Measurements from ENCODE around the gene CORO2B.
"Not testable (repeated sequence)": the region's sequence is repeated elsewhere in the genome, so short reads cannot be mapped to it uniquely, and the experiment has no call there.

The CORO2B gene

DNA sequence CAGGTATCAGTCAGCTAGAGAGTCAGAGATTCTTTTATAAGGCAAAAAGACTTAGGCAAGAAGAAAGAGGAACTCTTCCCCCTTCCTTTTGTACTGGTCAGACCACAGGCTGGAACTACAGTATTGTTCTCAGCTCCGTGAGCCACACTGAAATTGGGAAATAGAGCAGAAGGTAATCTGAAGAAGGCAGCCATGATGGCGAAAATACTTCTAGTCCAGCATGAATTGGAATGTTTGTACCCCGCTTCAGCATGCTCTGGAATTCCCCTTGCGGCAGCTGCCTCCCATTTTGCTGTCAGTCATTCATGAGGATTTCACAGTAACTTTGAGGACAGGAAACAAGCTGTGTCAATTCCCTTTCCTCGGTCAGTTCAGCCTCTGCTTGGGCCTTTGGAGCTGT lies 96.2 kb downstream of the CORO2B start:
- DNase-seq (ENCODE audit: low read depth, low spot score) = no peak

DNA sequence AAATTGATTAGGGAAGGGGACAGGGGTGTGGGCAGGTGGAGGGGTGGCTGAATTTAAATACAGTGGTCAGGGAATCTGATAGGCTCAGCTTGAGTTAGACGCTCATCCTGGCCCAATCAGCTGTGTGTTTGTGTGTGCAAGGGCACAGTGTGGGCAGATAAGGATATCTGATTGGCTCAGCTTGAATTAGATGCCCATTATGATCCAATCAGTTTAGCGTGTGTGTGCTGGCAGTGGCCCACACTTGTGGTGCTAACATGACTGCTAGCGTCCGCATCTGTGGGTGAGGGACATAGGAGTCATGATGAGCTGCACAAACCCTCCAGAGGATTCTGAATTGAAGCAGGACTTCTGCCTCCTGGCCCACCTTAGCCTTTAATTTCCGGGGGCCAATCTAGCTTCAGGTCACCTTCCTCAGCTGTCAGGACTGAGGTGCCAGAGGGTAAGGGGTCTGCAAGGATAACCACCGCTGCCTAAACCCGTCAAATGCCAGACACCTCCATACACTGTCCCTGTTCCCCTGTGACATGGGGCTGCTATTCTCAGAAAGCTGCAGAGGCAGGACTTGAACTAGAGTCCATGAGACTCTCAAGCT lies 97.3 kb downstream of the CORO2B start:
- no peak for DNase-seq (ENCODE audit: low read depth, low spot score)

GRCh38 chr15:68676926-68677325 lies 98.1 kb downstream of the CORO2B start:
- DNase-seq (ENCODE audit: low read depth, low spot score) = no peak

- no peak for DNase-seq (ENCODE audit: low read depth, low spot score)
These were observed 99.2 kb downstream of the CORO2B start for GRCh38 chr15:68677996-68678395.

DNA sequence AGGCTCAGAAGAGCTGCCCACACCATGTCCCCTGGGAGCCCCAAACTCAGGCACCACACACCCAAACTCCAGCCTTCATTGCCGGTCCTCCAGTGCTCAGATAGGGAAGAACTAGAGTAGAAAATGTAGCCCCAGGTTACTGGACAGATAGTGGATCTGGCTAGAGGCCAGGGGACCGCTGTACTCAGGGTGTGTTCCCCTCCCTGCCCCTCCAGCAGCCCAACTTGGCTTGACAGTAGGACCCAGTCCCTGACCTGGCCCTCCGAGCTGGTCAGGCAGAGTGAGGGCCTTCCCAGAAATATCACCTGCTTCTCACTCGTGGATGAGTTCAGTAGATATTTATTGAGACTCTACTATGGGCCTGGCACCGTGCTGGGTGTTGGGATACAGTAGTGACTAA lies 100.0 kb downstream of the CORO2B start:
- DNase-seq (ENCODE audit: low read depth, low spot score) = no peak

- no peak for DNase-seq (ENCODE audit: low read depth, low spot score)
These were observed 100.4 kb downstream of the CORO2B start for GRCh38 chr15:68679161-68679560.

DNA sequence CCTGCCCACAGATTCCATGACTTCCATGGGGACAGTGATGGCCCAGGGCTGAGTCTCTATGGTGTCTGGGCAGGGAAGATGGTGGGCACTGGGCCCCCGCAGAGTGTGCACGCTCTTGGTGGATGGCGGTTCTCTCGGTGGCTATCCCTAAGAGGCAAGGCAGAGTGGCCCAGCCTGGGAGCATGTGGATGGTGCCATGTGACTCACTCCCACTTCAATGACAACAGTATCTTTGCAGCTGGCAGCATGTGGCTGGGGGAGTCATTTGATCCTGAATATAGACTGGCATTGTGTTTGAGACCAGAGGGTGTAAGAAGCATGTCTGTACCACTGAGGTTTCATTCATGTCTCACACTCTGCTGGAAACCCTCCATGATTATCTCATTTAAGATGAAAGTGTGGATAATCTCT lies 101.2 kb downstream of the CORO2B start:
- DNase-seq (ENCODE audit: low read depth, low spot score) = no peak

GRCh38 chr15:68680756-68681155 lies 102.0 kb downstream of the CORO2B start:
- DNase-seq (ENCODE audit: low read depth, low spot score) = not testable (repeated sequence)

DNA sequence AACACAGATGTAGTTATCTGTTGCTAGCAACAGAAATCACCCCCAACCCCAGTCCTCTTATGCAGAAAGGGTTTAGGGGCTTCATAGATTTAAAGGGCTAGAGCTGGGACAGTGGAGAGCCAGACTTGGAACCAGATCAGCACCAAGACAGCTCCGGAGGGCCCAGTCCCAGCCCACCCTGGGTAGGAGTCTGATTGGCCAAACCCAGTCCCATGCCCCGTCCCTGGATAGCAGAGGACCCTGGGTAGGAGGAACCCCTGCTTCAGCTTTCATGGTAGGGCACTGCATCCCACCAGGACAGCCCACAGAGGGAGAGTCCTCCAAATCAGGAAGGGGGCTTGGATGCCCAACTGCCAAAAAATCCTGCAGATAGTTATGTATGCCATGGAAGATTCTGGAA lies 103.0 kb downstream of the CORO2B start:
- no peak for DNase-seq (ENCODE audit: low read depth, low spot score)

DNA sequence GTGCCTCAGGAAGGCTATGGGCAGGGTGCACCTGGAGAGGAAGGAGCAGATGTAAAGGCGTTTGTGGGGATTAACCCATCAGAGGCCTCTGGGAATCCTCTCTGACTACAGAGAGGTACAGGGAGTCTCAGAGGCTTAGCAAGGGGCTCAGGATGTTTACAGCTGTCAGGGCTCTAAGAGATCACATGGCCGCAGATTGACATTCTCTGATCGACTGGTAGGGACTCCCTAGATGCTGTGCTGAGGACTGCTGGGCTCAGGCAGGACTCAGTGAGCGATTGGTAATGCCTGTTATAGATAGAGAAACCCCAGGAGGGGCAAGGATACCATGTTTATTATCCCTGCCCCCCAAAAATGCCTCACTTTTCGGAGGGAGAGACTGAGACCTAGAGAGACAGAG lies 103.5 kb downstream of the CORO2B start:
- DNase-seq (ENCODE audit: low read depth, low spot score) = no peak

GRCh38 chr15:68683026-68683425 lies 104.2 kb downstream of the CORO2B start:
- no peak for DNase-seq (ENCODE audit: low read depth, low spot score)

DNA sequence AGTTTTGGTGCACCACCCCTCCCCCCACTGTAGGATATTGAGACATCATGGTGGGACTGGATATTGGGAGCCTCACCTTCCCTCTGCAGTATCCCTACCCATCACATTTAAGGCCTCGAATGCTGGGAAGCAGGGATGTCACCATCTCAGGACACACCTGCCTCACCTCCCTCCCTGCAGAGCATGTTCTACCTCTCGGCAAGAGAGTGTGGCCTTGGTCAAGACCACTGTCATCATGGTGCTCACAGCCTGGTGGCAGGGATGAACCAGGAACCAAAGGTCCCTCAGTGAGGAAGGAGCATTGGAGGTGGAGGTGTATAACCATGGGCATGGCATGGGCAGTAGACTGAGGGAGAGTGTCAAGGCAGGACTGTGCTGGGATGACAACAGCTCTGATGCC lies 104.8 kb downstream of the CORO2B start:
- no peak for DNase-seq (ENCODE audit: low read depth, low spot score)

DNA sequence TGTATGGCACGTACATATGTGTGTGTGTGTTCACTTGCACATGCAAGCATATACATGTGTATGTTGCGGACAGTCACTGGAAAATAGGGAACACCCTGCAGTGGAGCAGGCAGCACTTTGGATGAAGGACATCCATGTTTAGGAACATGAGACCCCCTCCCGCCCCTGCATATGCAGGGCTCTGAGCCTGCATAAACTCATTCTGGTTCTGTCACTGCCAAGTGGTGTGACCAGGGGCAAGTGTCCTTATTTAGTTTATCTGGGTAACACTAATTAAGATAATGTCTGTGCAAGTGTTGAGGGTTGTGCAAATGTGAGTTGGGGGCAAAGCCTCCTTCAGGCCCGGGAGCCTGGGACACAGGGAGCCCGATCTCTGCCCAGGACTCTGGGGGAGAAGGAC lies 105.7 kb downstream of the CORO2B start:
- no peak for DNase-seq (ENCODE audit: low read depth, low spot score)

DNA sequence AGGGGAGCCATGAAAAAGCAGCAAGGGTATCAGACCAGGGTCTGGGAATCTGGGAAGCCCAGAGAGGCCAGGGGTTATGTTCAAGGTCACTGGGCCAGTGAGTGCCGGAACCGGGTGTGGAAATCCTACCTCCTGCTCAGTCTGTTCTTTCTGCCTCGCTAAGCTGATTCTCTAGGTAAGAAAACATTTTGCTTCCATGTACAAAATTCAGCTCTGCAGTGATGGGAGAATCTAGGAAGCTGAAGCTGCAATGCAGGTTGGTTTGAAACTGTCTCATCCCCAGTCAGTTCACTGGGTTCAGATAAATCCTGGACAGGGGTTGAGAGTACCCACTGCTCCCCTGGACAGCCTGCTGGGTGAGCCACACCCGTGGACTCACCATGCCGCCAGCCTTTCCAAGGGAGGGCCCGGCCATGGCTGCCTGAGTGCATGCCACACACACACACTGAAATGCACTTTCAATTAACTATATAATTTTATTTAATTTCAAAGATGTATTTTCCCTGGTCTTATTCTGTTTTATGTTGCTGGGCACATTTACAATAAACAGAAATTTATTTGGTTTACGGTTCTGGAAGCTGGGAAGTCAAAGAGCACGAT lies 108.4 kb downstream of the CORO2B start:
- DNase-seq (ENCODE audit: low read depth, low spot score) = no peak

DNA sequence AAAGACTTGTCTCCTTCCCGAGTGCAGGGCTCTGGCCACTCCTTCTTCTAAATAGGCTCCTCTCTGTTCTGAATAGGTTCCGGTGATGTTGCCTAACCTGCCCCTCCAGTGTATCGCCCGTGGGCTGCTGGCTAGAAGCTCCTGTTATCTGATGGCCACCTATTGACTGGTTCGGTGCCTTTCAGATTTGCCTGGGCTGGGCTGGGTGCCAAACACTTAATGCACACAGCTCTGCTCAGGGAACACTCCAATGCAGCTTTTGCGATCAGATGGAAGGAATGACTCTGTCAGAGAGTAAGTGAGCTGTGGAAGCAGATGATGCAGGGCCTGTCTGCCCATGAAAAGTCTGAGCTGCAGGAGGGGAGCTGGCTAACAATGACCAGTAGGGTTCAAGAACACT lies 112.9 kb downstream of the CORO2B start:
- DNase-seq (ENCODE audit: low read depth, low spot score) = no peak

GRCh38 chr15:68693071-68693470 lies 114.3 kb downstream of the CORO2B start:
- DNase-seq (ENCODE audit: low read depth, low spot score) = no peak

- DNase-seq (ENCODE audit: low read depth, low spot score) = no peak
These were observed 115.3 kb downstream of the CORO2B start for GRCh38 chr15:68694111-68694510.

DNA sequence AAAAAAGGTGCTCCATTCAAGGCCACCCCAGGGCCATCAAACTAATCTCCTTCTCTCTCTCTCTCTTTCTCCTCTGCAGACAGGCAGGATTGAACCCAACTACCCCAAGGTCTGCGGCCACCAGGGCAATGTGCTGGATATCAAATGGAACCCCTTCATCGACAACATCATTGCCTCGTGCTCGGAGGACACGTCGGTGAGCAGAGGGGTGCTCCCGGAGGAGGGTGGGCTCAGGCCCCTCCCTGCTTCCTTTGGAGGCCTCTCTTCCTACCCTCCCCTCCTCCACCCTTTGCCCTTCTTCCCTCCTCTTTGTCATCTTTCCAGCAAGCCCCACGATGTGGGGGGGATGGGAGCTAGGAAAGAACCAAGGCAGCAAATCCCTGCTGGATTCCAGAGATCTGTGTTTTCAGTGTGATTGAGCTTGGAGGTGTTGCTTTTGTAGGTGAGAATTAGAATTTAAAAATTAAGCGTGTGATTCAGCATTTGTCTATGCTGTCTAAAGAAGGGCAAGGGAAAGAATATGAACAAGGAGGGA lies 116.3 kb downstream of the CORO2B start:
- no peak for DNase-seq (ENCODE audit: low read depth, low spot score)

GRCh38 chr15:68696414-68697363 lies 117.9 kb downstream of the CORO2B start:
- DNase-seq (ENCODE audit: low read depth, low spot score) = no peak

- DNase-seq (ENCODE audit: low read depth, low spot score) = no peak
These were observed 119.2 kb downstream of the CORO2B start for GRCh38 chr15:68697711-68698690.

- DNase-seq (ENCODE audit: low read depth, low spot score) = no peak
These were observed 119.9 kb downstream of the CORO2B start for GRCh38 chr15:68698708-68699107.
